Duodenal mucosa (tissue), 2 donors: ENCODE data around the gene WDR90.

Experiments used
- H3K27ac ChIP-seq: one replicate; pipeline ENCODE4 v1.7.0; 2013; ENCODE audit warnings: low read depth, low read length
- H3K27me3 ChIP-seq, 2 donors: one replicate each; pipeline ENCODE4 v1.7.0; 2013; ENCODE audit warnings: low read length in 2 of 2, control low read depth in 1 of 2; ENCODE audit not compliant: insufficient read depth in 2 of 2, control insufficient read depth in 1 of 2
- H3K36me3 ChIP-seq, 2 donors: one replicate each; pipeline ENCODE4 v1.7.0; 2013; ENCODE audit warnings: low read length in 2 of 2, control low read depth in 1 of 2; ENCODE audit not compliant: insufficient read depth in 2 of 2, control insufficient read depth in 1 of 2
- H3K4me1 ChIP-seq, 2 donors: one replicate each; pipeline ENCODE4 v1.7.0; 2013; ENCODE audit warnings: low read length in 2 of 2, control low read depth in 1 of 2; ENCODE audit not compliant: insufficient read depth in 2 of 2, control insufficient read depth in 1 of 2
- H3K4me3 ChIP-seq, 2 donors: one replicate each; pipeline ENCODE4 v1.7.0; 2013; ENCODE audit warnings: low read length in 2 of 2, low read depth in 1 of 2
- H3K9ac ChIP-seq, 2 donors: one replicate each; pipeline ENCODE4 v1.7.0; 2013; ENCODE audit warnings: low read length in 2 of 2, low read depth in 1 of 2
- H3K9me3 ChIP-seq, 2 donors: one replicate each; pipeline ENCODE4 v1.7.0; 2013; ENCODE audit warnings: low read length in 2 of 2, control low read depth in 1 of 2; ENCODE audit not compliant: control insufficient read depth in 1 of 2

WDR90 gene

GRCh38 chr16:647173-647902, 1.8 kb upstream of the WDR90 start:
- H3K4me3 ChIP-seq = peak overlapping the region; percentile 67 to 89
- no peaks in the 10 kb centered on the region for H3K36me3 ChIP-seq
- peaks cover 61 to 67% of the 10 kb centered on the region in 2 donors for H3K4me1 ChIP-seq
- no peaks in the 10 kb centered on the region for H3K9me3 ChIP-seq
- H3K27me3 ChIP-seq = no peaks in the 10 kb centered on the region
- peak overlapping the region; percentile 77 for H3K27ac ChIP-seq
- H3K9ac ChIP-seq = peak overlapping the region; percentile 59 to 92

GRCh38 chr16:648071-648780, 939 bp upstream of the WDR90 start:
- H3K27me3 ChIP-seq = no peaks in the 10 kb centered on the region
- H3K4me1 ChIP-seq = peaks cover 52 to 59% of the 10 kb centered on the region in 2 donors
- H3K4me3 ChIP-seq = peak overlapping the region; percentile 67 to 89
- peak overlapping the region; percentile 82 to 92 for H3K9ac ChIP-seq
- no peaks in the 10 kb centered on the region for H3K36me3 ChIP-seq
- no peaks in the 10 kb centered on the region for H3K9me3 ChIP-seq
- H3K27ac ChIP-seq = peak overlapping the region; percentile 90

- peak overlapping the region; percentile 67 to 89 for H3K4me3 ChIP-seq
- H3K9ac ChIP-seq = peak overlapping the region; percentile 38 to 92
- no peaks in the 10 kb centered on the region for H3K36me3 ChIP-seq
- no peaks in the 10 kb centered on the region for H3K27me3 ChIP-seq
- no peaks in the 10 kb centered on the region for H3K9me3 ChIP-seq
- no peak overlapping the region for H3K27ac ChIP-seq
- peaks cover 46 to 47% of the 10 kb centered on the region in 2 donors for H3K4me1 ChIP-seq
These were observed 466 bp downstream of the WDR90 start for GRCh38 chr16:649631-650030.

- peaks cover 0 to 3% of the 10 kb centered on the region in 2 donors for H3K36me3 ChIP-seq
- H3K27me3 ChIP-seq = no peaks in the 10 kb centered on the region
- no peak overlapping the region for H3K9ac ChIP-seq
- no peak overlapping the region for H3K27ac ChIP-seq
- H3K4me1 ChIP-seq = peaks cover 28 to 30% of the 10 kb centered on the region in 2 donors
- no peak overlapping the region for H3K4me3 ChIP-seq
- H3K9me3 ChIP-seq = no peaks in the 10 kb centered on the region
These were observed 2.7 kb downstream of the WDR90 start for GRCh38 chr16:651844-652243.

GRCh38 chr16:652454-653305, 3.5 kb downstream of the WDR90 start:
- H3K9ac ChIP-seq = no peak overlapping the region
- H3K9me3 ChIP-seq = no peaks in the 10 kb centered on the region
- no peak overlapping the region for H3K4me3 ChIP-seq
- H3K4me1 ChIP-seq = peaks cover 20 to 21% of the 10 kb centered on the region in 2 donors
- H3K36me3 ChIP-seq = peaks cover 0 to 3% of the 10 kb centered on the region in 2 donors
- no peaks in the 10 kb centered on the region for H3K27me3 ChIP-seq
- H3K27ac ChIP-seq = no peak overlapping the region

GRCh38 chr16:654034-654433, 4.9 kb downstream of the WDR90 start:
- peaks cover 10 to 12% of the 10 kb centered on the region in 2 donors for H3K4me1 ChIP-seq
- no peaks in the 10 kb centered on the region for H3K27me3 ChIP-seq
- no peak overlapping the region for H3K9ac ChIP-seq
- H3K4me3 ChIP-seq = no peak overlapping the region
- H3K27ac ChIP-seq = no peak overlapping the region
- H3K9me3 ChIP-seq = no peaks in the 10 kb centered on the region
- H3K36me3 ChIP-seq = peaks cover 0 to 15% of the 10 kb centered on the region in 2 donors

- Histone ChIP-seq H3K9me3 (no peaks in the 10 kb centered on the region), H3K9ac (no peak overlapping the region), H3K27me3 (no peaks in the 10 kb centered on the region), H3K4me1 (peaks cover 3 to 13% of the 10 kb centered on the region in 2 donors), H3K27ac (no peak overlapping the region), H3K4me3 (no peak overlapping the region), H3K36me3 (peaks cover 0 to 16% of the 10 kb centered on the region in 2 donors)
These were observed 8.3 kb downstream of the WDR90 start for GRCh38 chr16:657487-657886.

- peaks cover 0 to 16% of the 10 kb centered on the region in 2 donors for H3K36me3 ChIP-seq
- no peaks in the 10 kb centered on the region for H3K27me3 ChIP-seq
- peaks cover 3 to 13% of the 10 kb centered on the region in 2 donors for H3K4me1 ChIP-seq
- no peaks in the 10 kb centered on the region for H3K9me3 ChIP-seq
- no peak overlapping the region for H3K4me3 ChIP-seq
- H3K9ac ChIP-seq = no peak overlapping the region
- H3K27ac ChIP-seq = no peak overlapping the region
These were observed 9.8 kb downstream of the WDR90 start for GRCh38 chr16:658679-659571.

- Histone ChIP-seq H3K36me3 (peaks cover 0 to 16% of the 10 kb centered on the region in 2 donors), H3K4me1 (peaks cover 3 to 13% of the 10 kb centered on the region in 2 donors), H3K27ac (no peak overlapping the region), H3K9me3 (no peaks in the 10 kb centered on the region), H3K9ac (no peak overlapping the region), H3K27me3 (no peaks in the 10 kb centered on the region), H3K4me3 (no peak overlapping the region)
These were observed 10.5 kb downstream of the WDR90 start for GRCh38 chr16:659618-660017.
